Dedifferentiated amniotic fluid mesenchymal stem cell (primary cell): ENCODE measurements around the gene AQP6.
A peak's percentile ranks its signal among the peaks of the same experiment; 100 is the strongest.
"Not testable (repeated sequence)": the region's sequence is repeated elsewhere in the genome, so short reads cannot be mapped to it uniquely, and the experiment has no call there.

Experiments used
- DNase-seq: peaks from one replicate; pipeline ENCODE4 v3.0.0-alpha.2; 2016; ENCODE audit errors: extremely low spot score

Gene AQP6

DNA sequence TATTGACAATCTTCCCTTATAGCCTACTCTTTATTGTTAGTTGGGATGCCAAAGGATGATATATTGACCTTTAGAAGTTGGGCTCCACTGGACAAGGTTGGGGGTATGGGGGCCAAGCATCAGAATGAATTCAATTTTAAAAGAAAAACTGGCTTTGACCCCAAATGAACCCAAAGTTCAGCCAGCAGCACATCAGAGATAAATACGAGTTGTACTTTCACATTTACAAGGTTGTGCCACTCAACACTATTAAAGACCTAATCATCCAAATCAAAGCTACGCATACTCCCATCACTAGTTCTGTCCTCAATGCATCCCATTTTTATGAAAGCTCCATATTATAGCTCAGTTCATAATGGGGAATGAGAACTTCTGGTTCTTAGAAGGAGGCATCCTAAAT is 16.7 kb downstream of the AQP6 start:
- DNase-seq, result not testable (repeated sequence)

GRCh38 chr12:49990273-49990672 is 17.5 kb downstream of the AQP6 start:
- peak; percentile 20 for DNase-seq

- no peak for DNase-seq
Measured at GRCh38 chr12:49998453-49998852, 25.7 kb downstream of the AQP6 start.

GRCh38 chr12:50003595-50003994 is 30.8 kb downstream of the AQP6 start:
- DNase-seq, result no peak

DNA sequence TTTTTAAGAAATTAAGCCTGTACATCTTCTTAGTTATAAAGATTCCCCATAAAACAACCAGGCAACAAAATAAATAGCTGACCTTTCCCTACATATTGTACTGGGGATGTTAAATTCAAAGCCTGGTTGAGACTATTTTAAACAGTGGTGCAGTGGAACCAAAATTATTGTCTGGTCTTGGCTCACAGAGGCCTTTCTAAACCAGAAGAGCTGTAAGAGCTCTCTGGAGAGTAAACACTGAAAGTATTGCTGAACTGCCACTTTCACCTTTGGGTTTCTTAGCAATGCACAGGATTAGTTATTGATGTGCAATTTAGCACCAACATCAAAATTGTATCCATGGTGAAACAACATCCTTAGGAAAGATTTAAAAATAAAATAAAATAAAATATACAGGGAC is 31.9 kb downstream of the AQP6 start:
- no peak for DNase-seq

GRCh38 chr12:50005175-50005574 is 32.4 kb downstream of the AQP6 start:
- no peak for DNase-seq

GRCh38 chr12:50006280-50006679 is 33.5 kb downstream of the AQP6 start:
- no peak for DNase-seq

GRCh38 chr12:50006754-50007442 is 34.2 kb downstream of the AQP6 start:
- no peak for DNase-seq

DNA sequence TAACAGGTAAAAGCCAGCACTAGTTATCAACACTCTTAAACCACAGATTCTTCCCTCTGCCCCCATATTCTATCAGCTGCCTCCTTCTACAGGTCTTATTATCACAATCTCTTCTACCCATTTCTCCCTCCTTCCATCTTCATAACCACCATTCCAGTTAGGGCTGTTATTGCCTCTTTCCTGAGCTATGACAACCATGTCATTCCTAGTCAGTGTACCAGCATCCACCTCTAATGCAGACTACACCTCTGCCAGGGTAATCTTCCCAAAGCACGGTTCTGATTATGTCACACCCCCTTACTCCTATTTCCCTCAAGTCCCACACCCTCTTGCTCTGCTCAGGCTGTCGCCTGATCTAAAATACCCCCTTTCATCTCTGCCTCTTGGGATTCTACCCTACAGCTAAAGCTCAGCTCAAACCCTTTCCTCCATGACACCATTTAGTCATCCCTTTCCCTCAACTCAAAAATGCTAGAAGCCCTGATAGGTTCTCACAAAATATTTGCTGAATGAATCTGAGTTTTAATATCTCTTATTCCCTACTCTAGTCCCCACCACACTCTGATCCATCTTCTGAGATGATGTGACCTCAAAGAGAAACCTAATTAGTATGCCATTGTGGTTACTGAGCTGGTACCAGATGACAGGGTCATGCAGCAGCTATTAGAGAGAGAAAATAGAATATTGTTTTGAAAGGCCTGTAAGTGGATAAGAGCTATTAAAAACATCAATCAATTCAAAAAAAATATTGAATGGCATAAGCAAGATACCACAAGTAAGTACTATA is 40.8 kb downstream of the AQP6 start:
- no peak for DNase-seq

DNA sequence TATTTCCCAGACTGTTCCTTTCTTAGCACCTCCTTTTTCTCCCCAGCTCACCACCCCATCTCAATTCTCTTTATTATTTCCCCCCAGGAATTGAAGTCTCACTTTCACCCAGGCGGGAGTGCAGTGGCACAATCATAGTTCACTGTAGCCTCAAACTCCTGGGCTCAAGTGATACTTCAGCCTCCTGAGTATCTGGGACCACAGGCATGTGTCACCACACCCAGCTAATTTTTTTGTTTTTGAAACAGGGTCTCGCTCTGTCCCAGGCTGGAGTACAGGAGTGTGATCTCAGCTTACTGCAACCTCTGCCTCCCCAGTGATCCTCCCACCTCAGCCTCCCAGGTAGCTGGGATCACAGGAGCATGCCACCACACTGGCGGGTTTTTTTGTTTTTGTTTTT is 41.6 kb downstream of the AQP6 start:
- no peak for DNase-seq

- no peak for DNase-seq
Measured at GRCh38 chr12:50016501-50017475, 44.0 kb downstream of the AQP6 start.

DNA sequence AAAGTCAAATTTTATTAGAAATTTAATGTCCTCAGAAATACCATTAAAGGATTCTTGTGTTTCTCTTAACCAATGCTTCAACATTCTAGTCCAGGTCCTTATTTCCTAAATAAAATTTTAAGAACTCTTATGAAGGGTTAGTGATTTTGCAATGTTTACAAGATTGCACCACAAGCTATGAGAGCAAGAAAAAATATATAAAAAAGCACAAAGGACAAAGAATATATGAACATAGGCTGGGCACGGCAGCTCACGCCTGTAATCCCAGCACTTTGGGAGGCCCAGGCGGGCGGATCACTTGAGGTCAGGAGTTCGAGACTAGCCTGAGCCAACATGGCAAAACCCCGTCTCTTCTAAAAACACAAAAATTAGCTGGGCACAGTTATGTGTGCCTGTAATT is 44.9 kb downstream of the AQP6 start:
- DNase-seq, result no peak

DNA sequence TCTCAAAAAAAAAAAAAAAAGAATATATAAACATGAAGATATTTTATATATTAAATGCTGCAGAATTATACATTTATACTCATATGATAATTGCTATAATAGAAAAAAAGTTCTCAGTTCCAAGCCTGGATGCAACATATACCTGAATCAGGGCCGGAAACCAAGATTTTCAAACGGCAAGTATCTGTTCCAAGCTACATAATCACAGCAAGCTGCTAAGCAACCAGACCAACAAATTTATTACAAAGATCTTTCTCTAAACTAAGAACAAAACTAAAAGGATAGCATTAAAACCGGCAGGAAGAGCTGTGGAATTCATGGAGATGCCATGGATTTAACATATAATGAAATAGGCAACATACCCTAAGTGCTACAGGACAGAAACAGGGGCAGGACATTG is 45.4 kb downstream of the AQP6 start:
- DNase-seq, result no peak

GRCh38 chr12:50018968-50019367 is 46.2 kb downstream of the AQP6 start:
- no peak for DNase-seq

DNA sequence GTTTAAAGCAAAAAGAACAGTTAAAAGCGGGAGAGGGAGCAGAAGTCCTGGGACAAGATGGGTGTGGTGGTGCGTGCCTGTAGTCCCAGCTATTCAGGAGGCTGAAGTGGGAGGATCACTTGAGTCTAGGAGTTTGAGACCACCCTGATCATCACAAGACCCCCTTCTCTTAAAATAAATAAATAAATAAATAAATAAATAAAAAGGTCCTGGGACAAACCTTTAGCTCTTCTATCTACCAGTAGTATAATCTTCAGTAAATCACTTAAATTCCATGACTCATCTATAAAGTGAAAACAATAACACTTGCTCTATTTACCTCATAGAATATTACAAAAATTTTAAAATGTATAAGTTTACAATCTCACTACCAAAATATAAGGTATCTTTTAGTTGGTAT is 46.8 kb downstream of the AQP6 start:
- DNase-seq, result no peak

DNA sequence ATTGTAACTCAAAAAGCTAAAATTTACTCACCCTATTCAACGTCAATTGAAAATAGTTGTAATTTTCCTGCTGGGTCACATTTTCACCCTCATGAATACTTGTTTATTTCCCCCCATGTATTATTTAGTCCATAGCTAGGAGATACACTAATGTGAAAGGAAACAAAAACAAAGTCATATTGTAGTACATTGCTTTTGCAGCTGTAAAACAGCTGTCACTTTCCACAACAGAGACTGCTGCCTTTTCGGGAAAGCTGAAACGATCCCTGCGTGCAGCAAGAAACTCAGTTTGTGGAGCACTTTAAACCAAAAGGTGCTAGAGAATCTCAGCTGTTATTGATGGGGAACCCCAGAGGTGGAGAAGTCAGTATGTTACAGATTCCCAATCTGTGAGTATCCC is 48.3 kb downstream of the AQP6 start:
- DNase-seq, result no peak

DNA sequence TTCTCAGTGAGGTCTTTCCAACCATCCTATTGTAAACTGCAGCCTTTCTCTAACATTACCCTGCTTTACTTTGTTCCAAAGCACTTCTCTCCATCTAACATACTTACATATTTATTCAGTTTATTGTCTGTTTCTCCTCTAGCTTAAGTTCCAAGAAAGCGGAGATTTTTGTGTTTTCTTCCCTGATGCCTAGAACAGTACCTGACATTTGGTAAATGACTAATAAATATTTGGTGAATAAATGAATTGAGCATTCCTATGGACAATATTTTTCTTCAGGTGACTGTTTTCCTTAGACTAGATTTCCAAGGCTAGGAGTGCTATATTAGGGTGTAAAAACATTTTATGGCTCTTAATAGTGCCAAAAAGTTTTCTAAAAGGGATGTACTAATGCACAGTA is 50.2 kb downstream of the AQP6 start:
- no peak for DNase-seq

GRCh38 chr12:50024227-50024626 is 51.5 kb downstream of the AQP6 start:
- DNase-seq, result no peak

DNA sequence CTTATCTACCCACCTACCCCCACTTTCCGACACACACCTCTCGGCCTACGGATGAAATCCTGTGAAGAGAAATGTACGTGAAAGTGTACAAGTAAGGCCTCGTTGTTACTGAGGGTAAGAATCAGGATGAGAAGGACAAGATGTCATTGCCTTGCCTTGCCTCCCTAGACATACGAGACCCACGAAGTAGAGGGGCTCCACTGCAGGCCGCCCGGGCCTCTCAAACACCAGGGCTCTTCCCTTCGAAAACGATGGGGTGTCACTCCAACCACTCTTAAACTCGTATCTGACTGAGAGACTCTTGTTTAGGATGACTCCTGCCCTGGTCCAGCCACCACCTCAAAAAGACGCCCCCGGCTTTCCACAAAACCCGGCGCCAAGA is 52.0 kb downstream of the AQP6 start:
- no peak for DNase-seq

GRCh38 chr12:50025187-50026059 is 52.7 kb downstream of the AQP6 start, which contains the start of gene RACGAP1:
Gene RACGAP1, minus strand, starts transcription at chr12:50025494. Its CDS starts 8,779 bp downstream, at chr12:50016715.
- DNase-seq, result peak; percentile 98

DNA sequence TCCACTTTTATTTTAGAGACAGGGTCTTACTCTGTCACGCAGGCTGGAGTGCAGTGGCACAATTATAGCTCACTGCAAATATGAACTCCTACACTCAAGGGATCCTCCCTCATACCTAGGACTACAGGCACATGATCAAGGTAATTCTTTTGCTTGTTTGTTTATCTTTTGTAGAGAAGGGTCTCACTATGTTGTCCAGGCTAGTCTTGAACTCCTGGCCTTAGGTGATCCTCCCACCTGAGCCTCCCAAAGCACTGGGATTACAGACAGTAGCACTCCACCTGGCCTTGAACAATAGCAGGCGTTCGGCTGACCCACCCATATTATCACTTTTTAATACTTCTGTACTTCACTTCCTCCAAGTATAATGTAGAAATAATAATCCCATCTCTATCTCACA is 53.9 kb downstream of the AQP6 start:
- DNase-seq, result no peak
